ENCODE results near the gene PAIP1. TPM values are rescaled to one million over a fixed set of nuclear protein-coding genes. Genes with fewer than 3 reads are reported as not detected.

The PAIP1 gene
- total and polyA plus RNA-seq, 2 donors from 2014 or later, result 65.0 to 75.8 TPM

DNA sequence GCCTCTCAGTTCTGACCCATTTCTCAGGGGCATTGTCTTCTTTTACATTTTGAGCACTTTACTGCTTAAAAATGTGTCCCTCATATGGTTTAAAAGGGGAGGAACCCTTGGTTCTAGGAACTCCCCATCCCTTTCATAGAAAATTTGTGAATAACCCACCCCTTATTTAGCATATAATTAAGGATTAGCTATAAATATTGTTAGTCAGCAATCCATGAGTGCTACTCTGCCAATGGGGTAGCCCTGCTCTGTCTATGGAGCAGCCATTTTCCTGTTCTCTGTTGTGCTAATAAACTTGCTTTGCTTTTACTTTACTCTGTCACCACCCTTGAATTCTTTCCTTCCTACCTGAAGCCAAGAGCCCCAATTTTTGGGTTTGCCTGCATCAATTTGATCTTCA, 33.8 kb upstream of the PAIP1 start:
- Histone ChIP-seq H3K9ac (ENCODE audit: low read length in 3 of 3) (no peak overlapping the region), H3K9me3 (ENCODE audit: control insufficient read depth in 2 of 3, insufficient read depth in 1 of 3, low read length in 3 of 3) (no peaks in the 10 kb centered on the region), H3K4me3 (ENCODE audit: low read length in 3 of 3) (no peak overlapping the region), H3K27ac (ENCODE audit: low read depth in 2 of 2, low read length in 2 of 2) (no peak overlapping the region), H3K27me3 (ENCODE audit: control insufficient read depth, insufficient read depth, low read length) (no peaks in the 10 kb centered on the region), H3K36me3 (ENCODE audit: control insufficient read depth in 2 of 3, insufficient read depth in 3 of 3, low read length in 3 of 3) (no peaks in the 10 kb centered on the region), H3K4me1 (ENCODE audit: control insufficient read depth in 2 of 3, insufficient read depth in 2 of 3, low read depth in 1 of 3, low read length in 3 of 3) (no peaks in the 10 kb centered on the region)
- intact Hi-C loops (cut with DNase I), result no loop called here
- DNase-seq, result no peak
- TF ChIP-seq, protein P1, sequence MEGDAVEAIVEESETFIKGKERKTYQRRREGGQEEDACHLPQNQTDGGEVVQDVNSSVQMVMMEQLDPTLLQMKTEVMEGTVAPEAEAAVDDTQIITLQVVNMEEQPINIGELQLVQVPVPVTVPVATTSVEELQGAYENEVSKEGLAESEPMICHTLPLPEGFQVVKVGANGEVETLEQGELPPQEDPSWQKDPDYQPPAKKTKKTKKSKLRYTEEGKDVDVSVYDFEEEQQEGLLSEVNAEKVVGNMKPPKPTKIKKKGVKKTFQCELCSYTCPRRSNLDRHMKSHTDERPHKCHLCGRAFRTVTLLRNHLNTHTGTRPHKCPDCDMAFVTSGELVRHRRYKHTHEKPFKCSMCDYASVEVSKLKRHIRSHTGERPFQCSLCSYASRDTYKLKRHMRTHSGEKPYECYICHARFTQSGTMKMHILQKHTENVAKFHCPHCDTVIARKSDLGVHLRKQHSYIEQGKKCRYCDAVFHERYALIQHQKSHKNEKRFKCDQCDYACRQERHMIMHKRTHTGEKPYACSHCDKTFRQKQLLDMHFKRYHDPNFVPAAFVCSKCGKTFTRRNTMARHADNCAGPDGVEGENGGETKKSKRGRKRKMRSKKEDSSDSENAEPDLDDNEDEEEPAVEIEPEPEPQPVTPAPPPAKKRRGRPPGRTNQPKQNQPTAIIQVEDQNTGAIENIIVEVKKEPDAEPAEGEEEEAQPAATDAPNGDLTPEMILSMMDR (IDR thresholded peaks at IDR 0.05; ENCODE audit: borderline replicate concordance, extremely low read depth, insufficient read depth), result no peak
- no peak for FAIRE-seq

DNA sequence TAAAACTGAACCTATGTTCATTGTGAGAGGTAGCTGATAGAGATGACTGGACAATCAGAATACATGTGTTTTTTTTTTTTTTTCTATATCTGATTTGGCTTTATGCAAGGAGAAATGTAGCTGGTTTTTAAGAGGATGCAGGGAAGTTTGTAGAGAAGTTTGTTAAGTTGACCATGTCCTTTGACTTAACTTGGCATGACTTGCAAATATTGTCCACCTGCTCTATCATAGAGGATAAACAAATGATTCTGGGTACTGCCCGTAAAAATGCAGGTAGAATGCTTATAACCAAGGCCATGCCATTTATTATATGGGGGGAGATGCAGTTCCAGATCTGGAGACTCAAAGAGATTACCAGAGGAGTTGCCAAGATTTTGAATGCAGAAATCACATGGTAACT, 32.4 kb upstream of the PAIP1 start:
- Histone ChIP-seq H3K4me1 (ENCODE audit: control insufficient read depth in 2 of 3, insufficient read depth in 2 of 3, low read depth in 1 of 3, low read length in 3 of 3) (no peaks in the 10 kb centered on the region), H3K4me3 (ENCODE audit: low read length in 3 of 3) (no peak overlapping the region), H3K9me3 (ENCODE audit: control insufficient read depth in 2 of 3, insufficient read depth in 1 of 3, low read length in 3 of 3) (no peaks in the 10 kb centered on the region), H3K27me3 (ENCODE audit: control insufficient read depth, insufficient read depth, low read length) (no peaks in the 10 kb centered on the region), H3K9ac (ENCODE audit: low read length in 3 of 3) (no peak overlapping the region), H3K36me3 (ENCODE audit: control insufficient read depth in 2 of 3, insufficient read depth in 3 of 3, low read length in 3 of 3) (no peaks in the 10 kb centered on the region), H3K27ac (ENCODE audit: low read depth in 2 of 2, low read length in 2 of 2) (no peak overlapping the region)
- TF ChIP-seq, protein P1 (IDR thresholded peaks at IDR 0.05; ENCODE audit: borderline replicate concordance, extremely low read depth, insufficient read depth), result no peak
- intact Hi-C loops (cut with DNase I), result no loop called here
- FAIRE-seq (no peak), DNase-seq (no peak)

DNA sequence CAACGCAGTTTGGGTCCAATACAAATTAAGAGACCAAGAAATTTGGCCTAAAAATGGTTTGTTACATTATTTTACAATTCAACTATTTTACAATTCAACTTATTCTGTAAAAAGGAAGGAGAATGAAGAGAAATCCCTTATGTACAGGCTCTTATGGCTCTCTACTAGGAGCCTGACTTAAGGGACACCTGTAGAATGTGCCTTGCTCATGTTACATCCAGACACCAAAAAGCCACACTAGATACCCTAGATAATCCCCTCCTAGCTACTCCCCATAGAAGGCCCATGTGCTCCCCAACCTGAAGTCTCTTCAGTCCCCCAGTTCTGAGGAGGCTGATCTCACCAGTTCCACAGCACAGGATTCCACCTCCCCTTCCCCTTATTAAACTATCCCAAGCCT, 32.0 kb upstream of the PAIP1 start:
- FAIRE-seq, result no peak
- H3K4me1 ChIP-seq (ENCODE audit: control insufficient read depth in 2 of 3, insufficient read depth in 2 of 3, low read depth in 1 of 3, low read length in 3 of 3), result no peaks in the 10 kb centered on the region
- H3K27me3 ChIP-seq (ENCODE audit: control insufficient read depth, insufficient read depth, low read length), result no peaks in the 10 kb centered on the region
- H3K27ac ChIP-seq (ENCODE audit: low read depth in 2 of 2, low read length in 2 of 2), result no peak overlapping the region
- H3K9me3 ChIP-seq (ENCODE audit: control insufficient read depth in 2 of 3, insufficient read depth in 1 of 3, low read length in 3 of 3), result no peaks in the 10 kb centered on the region
- no peak overlapping the region for H3K9ac ChIP-seq (ENCODE audit: low read length in 3 of 3)
- intact Hi-C loops (cut with DNase I), result no loop called here
- TF ChIP-seq, protein P1 (IDR thresholded peaks at IDR 0.05; ENCODE audit: borderline replicate concordance, extremely low read depth, insufficient read depth), result no peak
- H3K4me3 ChIP-seq (ENCODE audit: low read length in 3 of 3), result no peak overlapping the region
- H3K36me3 ChIP-seq (ENCODE audit: control insufficient read depth in 2 of 3, insufficient read depth in 3 of 3, low read length in 3 of 3), result no peaks in the 10 kb centered on the region
- DNase-seq, result no peak

DNA sequence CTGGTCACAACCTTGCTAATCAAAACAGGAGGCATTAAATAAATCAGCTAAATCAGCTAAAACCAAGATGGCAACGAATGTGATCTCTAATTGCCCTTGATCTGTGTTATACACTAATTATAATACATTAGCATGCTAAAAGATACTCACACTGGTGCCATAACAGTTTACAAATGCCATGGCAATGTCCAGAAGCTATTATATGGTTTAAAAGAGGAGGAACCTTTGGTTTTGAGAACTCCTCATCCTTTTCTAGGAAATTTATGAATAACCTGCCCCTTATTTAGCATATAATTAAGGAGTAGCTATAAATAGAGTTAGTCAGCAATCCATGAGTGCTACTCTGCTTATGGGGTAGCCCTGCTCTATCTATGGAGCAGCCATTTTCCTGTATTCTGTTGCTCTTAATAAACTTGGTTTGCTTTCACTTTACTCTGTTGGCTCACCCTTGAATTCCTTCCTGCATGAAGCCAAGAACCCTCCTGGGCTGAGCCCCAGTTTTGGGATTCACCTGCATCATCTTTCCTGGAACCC, 27.4 kb upstream of the PAIP1 start:
- no peak overlapping the region for H3K9ac ChIP-seq (ENCODE audit: low read length in 3 of 3)
- no peaks in the 10 kb centered on the region for H3K27me3 ChIP-seq (ENCODE audit: control insufficient read depth, insufficient read depth, low read length)
- no peak overlapping the region for H3K4me3 ChIP-seq (ENCODE audit: low read length in 3 of 3)
- FAIRE-seq (no peak), DNase-seq (no peak)
- H3K36me3 ChIP-seq (ENCODE audit: control insufficient read depth in 2 of 3, insufficient read depth in 3 of 3, low read length in 3 of 3), result no peaks in the 10 kb centered on the region
- intact Hi-C loops (cut with DNase I), result no loop called here
- no peak overlapping the region for H3K27ac ChIP-seq (ENCODE audit: low read depth in 2 of 2, low read length in 2 of 2)
- no peaks in the 10 kb centered on the region for H3K9me3 ChIP-seq (ENCODE audit: control insufficient read depth in 2 of 3, insufficient read depth in 1 of 3, low read length in 3 of 3)
- TF ChIP-seq, protein P1 (IDR thresholded peaks at IDR 0.05; ENCODE audit: borderline replicate concordance, extremely low read depth, insufficient read depth), result no peak
- H3K4me1 ChIP-seq (ENCODE audit: control insufficient read depth in 2 of 3, insufficient read depth in 2 of 3, low read depth in 1 of 3, low read length in 3 of 3), result peaks cover 0 to 2% (median 0%) of the 10 kb centered on the region in 3 donors

Data from kidney (tissue), 14 donors.